HPDE6-E6E7 (cell line): Measurements from ENCODE around the gene CCDC80.
A peak's percentile ranks its signal among the peaks of the same experiment; 100 is the strongest.
"Not testable (repeated sequence)": the region's sequence is repeated elsewhere in the genome, so short reads cannot be mapped to it uniquely, and the experiment has no call there.

Experiments used
- DNase-seq: peaks from one replicate; pipeline ENCODE4 v3.0.0; 2011; ENCODE audit warnings: missing footprints; ENCODE audit errors: extremely low spot score

The CCDC80 gene

DNA sequence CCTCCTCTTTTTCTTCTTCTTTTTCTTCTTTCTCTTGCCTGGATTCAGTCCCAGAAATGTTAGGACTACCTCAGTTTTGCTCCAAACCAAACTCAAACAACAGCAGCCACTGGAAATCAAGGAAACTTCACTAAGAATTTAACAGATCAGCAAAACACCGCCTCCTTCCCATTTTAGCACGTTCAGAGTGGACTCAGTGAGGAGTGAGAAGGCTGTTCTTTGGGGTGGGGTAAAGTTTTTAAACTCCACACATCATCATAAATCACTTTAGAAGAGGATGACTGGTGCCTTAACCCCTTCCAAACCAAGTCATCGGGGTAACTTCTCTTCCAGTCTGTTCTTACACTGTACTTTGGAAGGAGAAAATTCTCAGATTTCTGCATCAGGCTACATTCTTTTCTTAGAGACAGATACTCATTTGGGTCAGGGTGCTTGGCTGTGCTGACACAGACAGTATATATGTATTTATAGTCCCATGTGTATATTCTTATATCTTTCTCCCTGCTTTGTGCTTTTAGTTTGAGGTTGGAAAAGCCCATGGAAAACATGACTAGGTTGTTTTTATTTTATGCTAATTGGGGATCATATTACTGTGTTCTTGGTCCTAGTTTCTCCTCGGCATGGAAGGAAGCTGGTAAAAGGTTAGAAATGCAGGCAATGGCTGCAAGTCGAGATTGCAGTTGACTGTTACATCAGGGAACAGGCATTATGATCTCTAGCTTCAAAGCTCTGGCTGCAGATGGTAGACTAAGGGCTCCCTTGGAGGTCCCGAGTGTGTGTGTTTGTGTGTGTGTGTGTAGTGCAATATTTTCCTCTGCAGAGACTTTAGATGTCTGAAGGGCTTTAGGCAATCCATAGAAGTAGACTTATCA lies at the start of gene CCDC80:
CCDC80 (minus strand) TSS at position 214 of the 872 bp plus-strand sequence. CDS start 1,238 bp downstream, outside the sequence.
- DNase-seq, result no peak

- DNase-seq, result no peak
Observed at GRCh38 chr3:112689989-112690388, 49.0 kb upstream of the CCDC80 start.

DNA sequence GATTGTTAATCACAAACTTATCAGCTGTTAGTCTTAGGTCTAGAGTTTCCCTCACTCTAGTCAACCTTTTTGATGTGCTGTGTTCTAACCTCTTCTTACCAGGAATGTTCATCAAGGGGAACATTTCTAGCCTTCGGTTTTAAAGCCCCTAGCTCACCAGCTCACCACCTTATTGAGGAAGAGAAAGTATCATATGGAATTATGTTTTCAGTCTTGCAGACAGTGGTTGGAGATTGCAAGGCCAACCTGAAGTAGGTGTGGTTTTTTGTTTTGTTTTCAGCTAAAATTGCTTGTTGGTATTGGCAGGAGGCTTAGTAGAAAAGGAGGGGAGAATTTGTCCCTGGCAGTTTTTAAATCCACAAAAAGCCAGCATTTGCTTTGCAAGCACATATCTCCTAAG lies 48.4 kb upstream of the CCDC80 start:
- no peak for DNase-seq

- DNase-seq, result no peak
Observed at GRCh38 chr3:112688819-112689218, 47.9 kb upstream of the CCDC80 start.

- DNase-seq, result no peak
Observed at GRCh38 chr3:112688085-112688769, 47.3 kb upstream of the CCDC80 start.

DNA sequence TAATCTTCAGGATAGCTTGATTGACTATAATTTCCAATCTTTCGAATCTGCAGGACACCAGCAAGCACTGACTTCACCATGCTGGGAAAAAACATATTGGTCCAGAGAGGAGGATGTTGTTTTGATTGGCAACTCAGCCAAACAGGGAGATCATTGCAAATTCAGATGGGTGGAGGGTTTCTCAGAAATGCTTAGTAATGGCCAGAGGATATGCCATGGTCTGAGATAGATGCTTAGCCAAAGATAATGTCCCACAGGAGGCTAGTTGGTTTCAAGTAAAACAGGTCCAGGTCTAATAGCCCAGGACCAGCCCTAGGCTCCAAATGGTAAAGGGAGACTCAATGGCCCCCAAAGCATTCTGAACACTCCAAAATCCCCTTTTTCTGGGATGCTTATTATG lies 46.7 kb upstream of the CCDC80 start:
- no peak for DNase-seq

GRCh38 chr3:112687211-112687610 lies 46.3 kb upstream of the CCDC80 start:
- DNase-seq, result no peak

DNA sequence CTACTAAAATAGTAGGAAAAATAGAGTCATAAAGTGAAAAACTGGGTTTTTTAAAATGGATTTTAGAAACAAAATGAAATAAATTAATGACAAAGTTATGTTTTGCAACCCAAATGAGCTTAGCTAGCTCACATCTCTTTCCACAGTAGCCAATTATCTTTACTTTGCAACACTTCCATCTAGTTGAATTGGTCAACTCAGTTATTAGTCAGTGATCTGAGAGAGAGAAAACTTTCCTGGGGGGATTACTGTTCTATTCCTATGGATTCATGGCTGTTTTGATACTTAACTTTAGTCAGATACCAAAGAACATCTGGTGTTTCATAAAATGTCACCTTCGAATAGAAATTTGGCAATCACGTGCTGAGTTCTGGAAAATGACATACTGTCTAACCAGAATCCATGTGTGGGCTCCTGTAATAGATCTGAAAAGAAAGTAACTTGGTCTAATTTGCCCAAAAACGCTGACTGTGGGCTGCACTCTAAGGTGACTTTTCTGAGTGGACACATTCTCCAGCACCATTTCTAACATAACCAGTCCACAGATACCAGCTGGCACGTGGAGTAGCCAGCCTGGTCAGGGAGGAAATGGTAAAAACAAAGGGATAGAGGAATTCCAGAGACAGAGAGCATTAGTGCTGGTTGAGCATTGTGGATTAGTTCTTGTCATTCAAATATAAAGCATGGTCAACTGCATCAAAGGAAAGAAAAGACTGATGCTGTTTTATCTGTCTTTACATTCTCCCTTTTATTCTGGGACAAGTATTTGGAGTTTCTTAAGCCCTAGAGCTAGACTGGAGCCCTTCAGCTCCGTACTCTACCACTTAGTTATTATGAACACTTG lies 45.2 kb upstream of the CCDC80 start:
- no peak for DNase-seq

DNA sequence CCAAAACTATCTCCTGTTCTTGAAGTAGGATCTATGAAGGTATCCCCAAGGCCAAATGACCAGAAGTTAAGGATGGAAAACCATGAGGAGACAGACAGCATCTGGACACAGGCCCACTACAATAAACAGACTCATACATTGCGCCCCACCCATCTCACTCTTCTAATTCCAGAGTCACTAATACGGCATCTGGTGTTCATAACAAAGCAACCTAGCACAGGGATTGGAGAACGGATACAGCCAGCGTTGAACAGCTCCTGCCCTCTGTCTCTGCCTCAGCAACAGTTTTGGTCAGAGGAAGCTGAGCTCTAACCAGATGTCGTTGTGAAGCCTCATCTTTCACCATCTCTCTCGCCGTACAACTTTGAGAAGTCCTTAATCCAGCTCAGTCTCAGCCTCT lies 44.5 kb upstream of the CCDC80 start:
- DNase-seq, result no peak

DNA sequence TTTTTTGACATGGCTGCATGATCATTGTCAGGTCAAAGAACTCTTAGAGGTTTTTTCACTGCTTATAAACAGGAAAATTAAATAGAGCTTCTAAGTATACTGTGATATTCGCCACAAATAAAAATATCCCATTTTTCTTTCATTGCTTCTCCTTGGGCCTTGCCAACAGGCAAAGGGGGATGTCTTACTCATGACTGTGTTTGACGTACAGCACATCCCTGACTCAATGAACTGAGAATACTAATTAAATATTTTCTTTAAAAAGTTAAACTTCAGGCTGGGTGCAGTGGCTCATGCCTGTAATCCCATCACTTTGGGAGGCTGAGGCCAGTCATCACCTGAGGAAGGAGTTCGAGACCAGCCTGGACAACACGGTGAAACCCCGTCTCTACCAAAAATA lies 41.4 kb upstream of the CCDC80 start:
- no peak for DNase-seq

DNA sequence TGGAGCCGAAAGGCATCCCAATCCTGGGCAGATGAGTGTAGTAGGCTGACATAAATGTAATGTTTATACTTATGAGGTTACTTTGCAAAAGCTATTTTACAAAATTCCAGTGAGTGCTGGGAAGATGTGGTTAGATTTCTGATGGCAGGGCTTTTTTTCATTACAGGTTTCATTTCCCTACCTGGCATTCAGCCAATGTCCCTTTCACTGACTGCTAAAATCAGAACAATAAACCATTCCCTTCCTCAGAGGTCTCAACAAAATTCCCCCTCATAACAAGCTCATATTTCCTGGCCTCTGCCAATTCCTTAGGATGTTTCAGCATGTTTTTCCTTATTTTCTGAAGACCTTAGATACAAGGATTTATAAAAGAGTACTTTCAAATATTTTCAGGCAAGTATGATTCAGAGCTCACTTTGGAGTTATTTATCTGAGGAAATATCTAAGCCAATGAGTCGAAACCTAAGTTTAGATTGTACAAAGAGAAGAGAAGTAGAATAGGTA lies 40.9 kb upstream of the CCDC80 start:
- DNase-seq, result no peak

DNA sequence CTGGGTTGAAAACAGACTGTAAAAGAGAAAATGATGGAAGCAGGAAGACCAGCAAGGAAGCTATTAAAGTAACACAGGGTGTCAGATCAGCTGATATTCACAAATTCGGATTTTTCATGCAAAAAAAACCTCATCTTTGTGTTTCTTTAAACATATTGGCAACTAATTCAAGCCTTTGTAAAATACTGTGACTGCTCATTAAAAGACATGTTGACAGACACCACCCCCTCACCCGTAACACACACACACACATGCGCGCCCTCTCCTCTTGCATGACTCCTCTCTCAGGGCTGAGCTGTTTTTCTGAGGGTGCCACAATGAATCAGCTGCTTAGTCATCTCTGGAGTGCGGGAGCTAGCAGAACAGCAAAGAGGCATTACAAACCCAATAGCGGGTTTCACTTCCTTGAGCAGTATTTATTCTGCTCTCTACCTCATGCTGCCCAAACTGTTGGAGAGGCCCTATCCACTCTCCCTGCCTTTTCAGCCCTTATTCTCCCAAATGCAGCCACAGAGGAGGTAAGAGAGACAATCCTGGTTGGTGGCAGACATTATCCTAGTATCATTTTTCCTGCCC lies 35.8 kb upstream of the CCDC80 start:
- DNase-seq, result peak; percentile 94

GRCh38 chr3:112675943-112676535 lies 35.1 kb upstream of the CCDC80 start:
- no peak for DNase-seq

DNA sequence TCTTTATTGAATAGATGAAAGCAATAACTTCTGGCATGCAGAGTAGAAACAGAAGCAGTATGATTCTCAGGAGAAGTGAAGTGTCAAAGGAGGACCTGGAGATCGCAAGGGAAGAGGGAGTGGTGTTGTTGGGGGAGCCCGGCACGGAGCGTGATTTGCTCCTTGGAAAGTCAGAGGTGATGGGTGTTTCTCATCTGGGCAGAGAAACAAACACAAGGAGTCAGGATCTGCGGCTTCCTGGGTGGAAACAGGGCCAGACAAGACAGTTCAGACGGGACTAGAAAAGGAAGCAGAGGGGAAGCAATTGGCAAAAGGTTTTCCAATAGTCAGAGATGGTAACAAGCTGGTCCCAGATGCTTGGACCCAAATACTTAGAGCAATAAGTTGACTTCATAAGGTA lies 34.4 kb upstream of the CCDC80 start:
- DNase-seq, result no peak

- no peak for DNase-seq
Observed at GRCh38 chr3:112672716-112673541, 32.0 kb upstream of the CCDC80 start.

GRCh38 chr3:112671930-112672715 lies 31.2 kb upstream of the CCDC80 start:
- DNase-seq, result no peak

GRCh38 chr3:112670824-112671223 lies 29.9 kb upstream of the CCDC80 start:
- no peak for DNase-seq

- no peak for DNase-seq
Observed at GRCh38 chr3:112667599-112667998, 26.7 kb upstream of the CCDC80 start.

DNA sequence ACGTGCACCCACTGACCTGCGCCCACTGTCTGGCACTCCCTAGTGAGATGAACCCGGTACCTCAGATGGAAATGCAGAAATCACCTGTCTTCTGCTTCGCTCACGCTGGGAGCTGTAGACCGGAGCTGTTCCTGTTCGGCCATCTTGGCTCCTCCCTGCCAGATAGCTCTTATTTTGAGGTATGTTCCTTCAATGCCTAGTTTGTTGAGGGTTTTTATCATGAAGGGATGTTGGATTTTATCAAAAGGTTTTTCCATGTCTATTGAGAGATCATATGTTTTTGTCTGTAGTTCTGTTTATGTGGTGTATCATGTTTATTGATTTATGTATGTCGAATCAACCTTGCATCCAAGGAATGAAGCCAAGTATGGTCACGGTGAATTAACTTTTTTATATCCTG lies 24.1 kb upstream of the CCDC80 start:
- not testable (repeated sequence) for DNase-seq

DNA sequence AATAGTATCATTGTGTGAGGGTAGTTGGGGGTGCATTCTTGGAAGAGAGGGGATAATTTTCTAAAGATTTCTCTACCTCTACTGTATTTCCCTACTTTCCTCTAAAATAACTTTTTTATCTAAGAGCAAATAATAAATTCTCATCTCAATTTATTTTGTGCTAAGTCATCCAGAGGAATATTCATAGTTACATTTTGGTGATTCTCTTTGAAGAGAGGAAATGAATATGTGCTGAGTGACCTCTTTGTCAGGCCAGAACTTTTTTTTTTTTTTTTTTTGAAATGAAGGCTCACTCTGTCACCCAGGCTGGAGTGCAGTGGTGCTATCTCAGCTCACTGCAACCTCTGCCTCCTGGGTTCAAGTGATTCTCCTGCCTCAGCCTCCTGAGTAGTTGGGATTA lies 15.1 kb upstream of the CCDC80 start:
- DNase-seq, result no peak
